A549 (cell line): ENCODE data around the gene HOXA11. TPM values are rescaled to one million over a fixed set of nuclear protein-coding genes. Genes with fewer than 3 reads are reported as not detected.

Source experiments
- ATAC-seq, 2 experiments: fragments of 200-7000 bp in 1 of 2; fragments of >200 bp in 1 of 2; cut with Nextera tagmentation in 1 of 2; cut with Tn5 transposase in 1 of 2; 3 replicates each; pipeline versions ENCODE4 v1.8.0 to v1.9.1; 2018 to 2020; ENCODE audit warnings: mild to moderate bottlenecking in 1 of 2, moderate library complexity in 1 of 2
- CTCF ChIA-PET: fragments of 300-600 bp; sonication (Branson Sonifier 250); formaldehyde crosslinking; extraction: SDS; loops from one replicate; lab custom pipeline; 2021; ENCODE audit warnings: antibody characterized with exemption, inconsistent platforms; lab: Yijun Ruan, JAX
- POLR2A ChIA-PET: fragments of 350-600 bp; formaldehyde crosslinking; extraction: SDS; loops from one replicate; lab custom pipeline; 2021; ENCODE audit warnings: antibody characterized with exemption, inconsistent platforms; lab: Yijun Ruan, JAX
- DNase-seq, 2 experiments: peaks; one replicate each; pipeline versions ENCODE4 v3.0.0 to v3.0.0-alpha.2; 2011 to 2016; ENCODE audit warnings: low read depth in 1 of 2, low spot score in 1 of 2
- FAIRE-seq: peaks from 2 replicates; lab custom pipeline; 2011; peaks lifted over from hg19 to GRCh38; lab: Jason Lieb, UNC
- H3K27ac ChIP-seq, 2 experiments: fragments of >200 bp; sonication (Bioruptor Twin); formaldehyde crosslinking; 3 replicates each; pipeline ENCODE4 v1.5.1; 2016 to 2017
- H3K4me1 ChIP-seq: fragments of >200 bp; sonication (Bioruptor Twin); formaldehyde crosslinking; 3 replicates; pipeline ENCODE4 v1.6.1; 2016
- H3K4me2 ChIP-seq: fragments of >200 bp; sonication (Bioruptor Twin); formaldehyde crosslinking; 3 replicates; pipeline ENCODE4 v1.6.1; 2016
- H3K4me3 ChIP-seq: fragments of >200 bp; sonication (Bioruptor Twin); formaldehyde crosslinking; 3 replicates; pipeline ENCODE4 v1.5.1; 2016
- H3K9me3 ChIP-seq: fragments of >200 bp; sonication (Bioruptor Twin); formaldehyde crosslinking; 3 replicates; pipeline ENCODE4 v1.6.1; 2016
- BHLHE40 ChIP-seq: IDR thresholded peaks from 2 replicates; pipeline ENCODE4 v1.6.1; 2012; ENCODE audit warnings: low read depth, low read length, inconsistent platforms
- CBX2 ChIP-seq: fragments of 200-600 bp; sonication (generic); IDR thresholded peaks from 2 replicates; pipeline ENCODE4 v1.6.1; 2016; ENCODE audit warnings: low read depth, mild to moderate bottlenecking, borderline replicate concordance
- CBX8 ChIP-seq: fragments of 200-600 bp; sonication (generic); IDR thresholded peaks from 2 replicates; pipeline ENCODE4 v1.6.1; 2016
- CEBPB ChIP-seq, 2 experiments: fragments of >200 bp in 1 of 2; sonication (Bioruptor Twin) in 1 of 2; formaldehyde crosslinking in 1 of 2; IDR thresholded peaks; 2 replicates each; pipeline ENCODE4 v1.6.1; 2012 to 2016
- CHD2 ChIP-seq: fragments of 150-350 bp; IDR thresholded peaks from 2 replicates; pipeline ENCODE4 v1.6.1; 2014; ENCODE audit warnings: low read length; ENCODE audit not compliant: partially characterized antibody
- CHD4 ChIP-seq: fragments of 200-600 bp; sonication (generic); IDR thresholded peaks from 2 replicates; pipeline ENCODE4 v1.6.1; 2016; ENCODE audit warnings: antibody characterized with exemption, mild to moderate bottlenecking, borderline replicate concordance
- EHF ChIP-seq: fragments of 250-450 bp; sonication (Bioruptor Pico); IDR thresholded peaks from 2 replicates; pipeline ENCODE4 v1.5.0; 2020; ENCODE audit warnings: mild to moderate bottlenecking
- EP300 ChIP-seq, 2 experiments: fragments of >200 bp; sonication (Bioruptor Twin); formaldehyde crosslinking; IDR thresholded peaks; 2 replicates in 1 of 2; 3 replicates in 1 of 2; pipeline ENCODE4 v1.6.1; 2016 to 2017
- FOSL2 ChIP-seq, 2 experiments: fragments of 450-650 bp in 1 of 2; fragments of >200 bp in 1 of 2; sonication (Bioruptor Twin) in 1 of 2; formaldehyde crosslinking; IDR thresholded peaks; 2 replicates each; pipeline versions ENCODE4 v1.5.0 to v1.6.1; 2016 to 2020; ENCODE audit warnings: mild to moderate bottlenecking in 1 of 2, moderate library complexity in 1 of 2
- HDAC2 ChIP-seq: fragments of 200-600 bp; sonication (generic); IDR thresholded peaks from 2 replicates; pipeline ENCODE4 v1.6.1; 2016
- HOXA7 ChIP-seq: fragments of 250-450 bp; sonication (Bioruptor Pico); IDR thresholded peaks from 2 replicates; pipeline ENCODE4 v1.5.0; 2020; ENCODE audit warnings: mild to moderate bottlenecking, moderate library complexity
- HOXB13 ChIP-seq: fragments of 250-450 bp; sonication (Bioruptor Pico); IDR thresholded peaks from 2 replicates; pipeline ENCODE4 v1.5.0; 2020; ENCODE audit warnings: low read depth, mild to moderate bottlenecking, moderate library complexity
- HOXB5 ChIP-seq: fragments of 250-450 bp; sonication (Bioruptor Pico); IDR thresholded peaks from 2 replicates; pipeline ENCODE4 v1.5.0; 2020; ENCODE audit warnings: mild to moderate bottlenecking, moderate library complexity
- JUNB ChIP-seq: fragments of >200 bp; sonication (Bioruptor Twin); formaldehyde crosslinking; IDR thresholded peaks from 2 replicates; pipeline ENCODE4 v1.6.1; 2016
- MAFK ChIP-seq: fragments of 450-650 bp; IDR thresholded peaks from 2 replicates; pipeline ENCODE4 v1.6.1; 2014; ENCODE audit not compliant: partially characterized antibody
- MAZ ChIP-seq: fragments of 150-350 bp; IDR thresholded peaks from 2 replicates; pipeline ENCODE4 v1.6.1; 2014; ENCODE audit warnings: antibody characterized with exemption, low read depth, low read length, borderline replicate concordance
- MYC ChIP-seq: IDR thresholded peaks from 2 replicates; pipeline ENCODE4 v1.6.1; 2012; ENCODE audit warnings: mild to moderate bottlenecking, inconsistent platforms, low read length, improper control_type of control experiment, borderline replicate concordance
- NFE2L2 ChIP-seq: fragments of 150-350 bp; conservative IDR thresholded peaks from 2 replicates; pipeline ENCODE4 v1.6.1; 2014; ENCODE audit warnings: low read length
- NR3C1 ChIP-seq: fragments of >200 bp; sonication (Bioruptor Twin); formaldehyde crosslinking; IDR thresholded peaks from 3 replicates; pipeline ENCODE4 v1.6.1; 2017
- PHF8 ChIP-seq: fragments of 200-600 bp; sonication (generic); IDR thresholded peaks from 2 replicates; pipeline ENCODE4 v1.6.1; 2016; ENCODE audit warnings: low read depth, mild to moderate bottlenecking, antibody characterized with exemption, moderate library complexity, borderline replicate concordance
- RNF2 ChIP-seq: fragments of 200-600 bp; sonication (generic); IDR thresholded peaks from 2 replicates; pipeline ENCODE4 v1.6.1; 2016; ENCODE audit warnings: low read depth, mild to moderate bottlenecking, antibody characterized with exemption, moderate library complexity, borderline replicate concordance
- SMC3 ChIP-seq: fragments of >200 bp; sonication (Bioruptor Twin); formaldehyde crosslinking; IDR thresholded peaks from 3 replicates; pipeline ENCODE4 v1.6.1; 2018; ENCODE audit warnings: inconsistent platforms
- SREBF2 ChIP-seq: fragments of 450-650 bp; IDR thresholded peaks from 2 replicates; pipeline ENCODE4 v1.6.1; 2014; ENCODE audit warnings: mild to moderate bottlenecking, moderate library complexity
- TFCP2L1 ChIP-seq: fragments of 250-450 bp; sonication (Bioruptor Pico); IDR thresholded peaks from 2 replicates; pipeline ENCODE4 v1.5.0; 2021; ENCODE audit warnings: mild to moderate bottlenecking
- TP53 ChIP-seq: fragments of 250-450 bp; sonication (Bioruptor Pico); IDR thresholded peaks from 2 replicates; pipeline ENCODE4 v1.5.0; 2021; ENCODE audit warnings: mild to moderate bottlenecking, moderate library complexity
- ZNF302 ChIP-seq: fragments of 250-450 bp; sonication (Bioruptor Pico); IDR thresholded peaks from 2 replicates; pipeline ENCODE4 v1.9.0; 2021; ENCODE audit warnings: inconsistent platforms, mild to moderate bottlenecking, moderate library complexity
- WGBS: methylation state at CpG from one replicate; pipeline ENCODE4 v1.1.6; 2017; ENCODE audit errors: missing lambda C conversion rate; 5-methylcytosine and 5-hydroxymethylcytosine counted together
- polyA plus RNA-seq, 4 experiments: library from polyadenylated mRNA; depleted of rRNA in 3 of 4; stranded (reverse); fragments of >200 nt; fragmentation: RNase III in 1 of 4; extraction: RNeasy Plus Mini Kit Qiagen cat#74134 plus additional on column Dnase treatment in 1 of 4; gene quantifications; 2 replicates in 3 of 4; 3 replicates in 1 of 4; pipeline ENCODE4 v1.2.3, GENCODE V29; 2011 to 2017
- TF ChIP-seq, protein P1 (sequence below): IDR thresholded peaks from 2 replicates; pipeline ENCODE4 v1.6.1; 2012
- TF ChIP-seq, protein P2 (sequence below): fragments of >200 bp; sonication (Bioruptor Twin); formaldehyde crosslinking; IDR thresholded peaks from 2 replicates; pipeline ENCODE4 v1.6.1; 2016

The HOXA11 gene
- polyA plus RNA-seq, 2 of the 4 experiments (the other 2 are of a cell fraction), result 0.68 to 0.84 TPM

DNA sequence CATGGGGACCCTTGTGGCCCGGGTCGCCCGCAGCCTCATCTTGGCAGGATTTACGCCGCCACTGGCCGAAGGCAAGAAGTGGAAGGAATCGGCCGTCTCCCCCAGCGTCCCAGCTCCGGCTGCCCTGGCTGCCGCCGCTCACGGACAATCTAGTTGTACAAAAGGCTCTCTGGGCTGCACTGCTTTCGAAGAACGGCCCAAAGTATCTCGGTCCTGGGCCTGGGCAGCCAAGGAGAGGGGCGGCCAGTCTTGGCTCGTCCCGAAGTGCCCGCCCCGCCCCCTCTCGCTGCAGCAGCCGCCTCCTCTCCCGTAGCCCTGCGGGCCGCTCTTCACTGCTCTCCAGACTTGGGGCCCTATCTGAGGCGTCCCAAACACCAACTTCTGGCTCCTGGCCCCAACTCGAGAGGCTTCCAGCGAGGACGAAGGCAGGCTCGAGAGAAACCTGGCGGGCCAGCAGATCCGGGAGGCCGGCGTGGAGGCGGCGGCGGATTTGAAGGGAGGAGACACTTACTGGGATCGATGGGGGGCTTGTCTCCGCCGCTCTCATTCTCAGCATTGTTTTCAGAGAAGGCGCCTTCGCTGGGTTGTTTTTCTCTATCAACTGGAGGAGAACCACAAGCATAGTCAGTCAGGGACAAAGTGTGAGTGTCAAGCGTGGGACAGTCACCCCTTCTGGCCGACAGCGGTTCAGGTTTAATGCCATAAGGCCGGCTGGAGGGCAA lies 20.5 kb downstream of the HOXA11 start:
- Histone ChIP-seq H3K27ac (no peak overlapping the region), H3K4me3 (no peak overlapping the region), H3K4me2 (no peak overlapping the region), H3K9me3 (no peaks in the 10 kb centered on the region), H3K4me1 (0 out of 3 replicates have a peak, but pooled peaks cover 3% of the 10 kb centered on the region)
- ChIA-PET CTCF (interaction anchor here (1.4 to 7.0 kb wide), 4 partner anchors 18 to 792 kb away, joined by 3 to 160 read pairs (median 42); partner anchors contain the start of genes HOXA5 and HOXA6), POLR2A (no interaction called here)
- FAIRE-seq (no peak), DNase-seq (no peak), ATAC-seq (no peak)
- WGBS, result 93% methylated on average over 47 of the region's 47 CpGs
- TF ChIP-seq NFE2L2 (no peak), HDAC2 (no peak), PHF8 (no peak), EHF (CRISPR knock-in tag) (no peak), NR3C1 (no peak), CHD2 (no peak), MAZ (no peak), HOXA7 (CRISPR knock-in tag) (no peak), JUNB (no peak), ZNF302 (no peak), SREBF2 (no peak), TFCP2L1 (CRISPR knock-in tag) (no peak), CHD4 (no peak), HOXB13 (no peak), CBX8 (no peak), HOXB5 (CRISPR knock-in tag) (no peak)
- TF ChIP-seq, protein P1, sequence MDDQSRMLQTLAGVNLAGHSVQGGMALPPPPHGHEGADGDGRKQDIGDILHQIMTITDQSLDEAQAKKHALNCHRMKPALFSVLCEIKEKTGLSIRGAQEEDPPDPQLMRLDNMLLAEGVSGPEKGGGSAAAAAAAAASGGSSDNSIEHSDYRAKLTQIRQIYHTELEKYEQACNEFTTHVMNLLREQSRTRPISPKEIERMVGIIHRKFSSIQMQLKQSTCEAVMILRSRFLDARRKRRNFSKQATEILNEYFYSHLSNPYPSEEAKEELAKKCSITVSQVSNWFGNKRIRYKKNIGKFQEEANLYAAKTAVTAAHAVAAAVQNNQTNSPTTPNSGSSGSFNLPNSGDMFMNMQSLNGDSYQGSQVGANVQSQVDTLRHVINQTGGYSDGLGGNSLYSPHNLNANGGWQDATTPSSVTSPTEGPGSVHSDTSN, result no peak
- TF ChIP-seq, protein P2, sequence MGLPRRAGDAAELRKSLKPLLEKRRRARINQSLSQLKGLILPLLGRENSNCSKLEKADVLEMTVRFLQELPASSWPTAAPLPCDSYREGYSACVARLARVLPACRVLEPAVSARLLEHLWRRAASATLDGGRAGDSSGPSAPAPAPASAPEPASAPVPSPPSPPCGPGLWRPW, result no peak

DNA sequence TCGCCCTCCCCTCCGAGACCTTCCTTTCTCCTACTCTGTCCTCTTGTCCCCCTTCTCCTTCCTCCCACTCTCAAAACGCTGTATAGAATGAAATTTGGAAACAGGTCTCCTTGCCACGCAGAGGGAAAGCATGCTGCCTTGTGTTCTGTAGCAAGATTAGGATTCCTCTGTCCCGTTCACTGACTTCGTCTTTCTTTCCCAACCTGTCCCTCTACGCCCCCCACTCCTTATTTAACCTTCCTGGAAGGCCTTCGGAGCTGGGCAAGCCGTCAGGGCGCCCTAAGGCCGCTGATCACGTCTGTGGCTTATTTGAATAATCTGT lies 21.0 kb downstream of the HOXA11 start:
- Histone ChIP-seq H3K4me2 (no peak overlapping the region), H3K9me3 (no peaks in the 10 kb centered on the region), H3K27ac (no peak overlapping the region), H3K4me3 (no peak overlapping the region), H3K4me1 (0 out of 3 replicates have a peak, but pooled peaks cover 3% of the 10 kb centered on the region)
- no peak for TF ChIP-seq FOSL2 (IDR thresholded peaks at IDR 0.05)
- no peak for TF ChIP-seq FOSL2 (CRISPR knock-in tag; IDR thresholded peaks at IDR 0.05)
- TF ChIP-seq CEBPB (IDR thresholded peaks at IDR 0.05), result no peak
- TF ChIP-seq MAFK, result no peak
- TF ChIP-seq MYC, result no peak
- no peak for TF ChIP-seq CBX2
- TF ChIP-seq ZNF302, result no peak
- TF ChIP-seq RNF2, result no peak
- TF ChIP-seq EP300 (IDR thresholded peaks at IDR 0.05), result no peak
- TF ChIP-seq TP53, result no peak
- TF ChIP-seq SMC3, result no peak
- no peak for TF ChIP-seq BHLHE40
- CTCF ChIA-PET, result interaction anchor here (1.2 to 7.0 kb wide), 5 partner anchors 18 to 792 kb away, joined by 3 to 160 read pairs (median 4); partner anchors contain the start of genes HOXA5 and HOXA6
- POLR2A ChIA-PET, result no interaction called here
- no peak for ATAC-seq
- FAIRE-seq, result no peak
- 92% methylated on average over 12 of the region's 12 CpGs for WGBS
- DNase-seq, result no peak
